Measurements from ENCODE around the gene CELF2.
A peak's percentile ranks its signal among the peaks of the same experiment; 100 is the strongest.

Gene CELF2

DNA sequence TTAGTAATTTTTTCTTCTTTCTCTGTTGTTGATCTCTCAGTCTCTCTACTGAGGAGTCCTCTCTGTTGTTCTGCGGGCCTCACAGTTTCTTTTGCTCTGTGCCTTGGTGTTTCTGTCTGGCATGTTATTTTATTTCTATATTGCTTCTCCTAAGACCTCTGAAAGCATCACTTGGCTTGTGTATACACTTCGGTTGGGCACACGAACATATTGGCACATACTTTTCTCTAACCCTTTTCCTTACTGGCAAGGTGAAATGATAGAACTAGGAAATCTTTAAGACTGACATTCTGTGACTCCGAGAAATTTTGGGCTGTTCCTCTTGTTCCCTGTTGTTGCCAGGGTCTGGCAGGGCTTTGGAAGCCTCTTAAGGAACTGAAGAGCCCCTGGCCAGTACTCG, 148.9 kb downstream of the CELF2 start:
- no peak for DNase-seq (ENCODE audit: low spot score)
- in situ Hi-C loops (cut with MboI; ENCODE audit: low pct_unique_long_range_greater_than_20kb, low sequenced_read_pairs, unreplicated experiment), result no loop called here
- TF ChIP-seq, protein P1, sequence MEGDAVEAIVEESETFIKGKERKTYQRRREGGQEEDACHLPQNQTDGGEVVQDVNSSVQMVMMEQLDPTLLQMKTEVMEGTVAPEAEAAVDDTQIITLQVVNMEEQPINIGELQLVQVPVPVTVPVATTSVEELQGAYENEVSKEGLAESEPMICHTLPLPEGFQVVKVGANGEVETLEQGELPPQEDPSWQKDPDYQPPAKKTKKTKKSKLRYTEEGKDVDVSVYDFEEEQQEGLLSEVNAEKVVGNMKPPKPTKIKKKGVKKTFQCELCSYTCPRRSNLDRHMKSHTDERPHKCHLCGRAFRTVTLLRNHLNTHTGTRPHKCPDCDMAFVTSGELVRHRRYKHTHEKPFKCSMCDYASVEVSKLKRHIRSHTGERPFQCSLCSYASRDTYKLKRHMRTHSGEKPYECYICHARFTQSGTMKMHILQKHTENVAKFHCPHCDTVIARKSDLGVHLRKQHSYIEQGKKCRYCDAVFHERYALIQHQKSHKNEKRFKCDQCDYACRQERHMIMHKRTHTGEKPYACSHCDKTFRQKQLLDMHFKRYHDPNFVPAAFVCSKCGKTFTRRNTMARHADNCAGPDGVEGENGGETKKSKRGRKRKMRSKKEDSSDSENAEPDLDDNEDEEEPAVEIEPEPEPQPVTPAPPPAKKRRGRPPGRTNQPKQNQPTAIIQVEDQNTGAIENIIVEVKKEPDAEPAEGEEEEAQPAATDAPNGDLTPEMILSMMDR (IDR thresholded peaks at IDR 0.05; ENCODE audit: extremely low read depth, insufficient read depth, missing control alignments), result no peak

DNA sequence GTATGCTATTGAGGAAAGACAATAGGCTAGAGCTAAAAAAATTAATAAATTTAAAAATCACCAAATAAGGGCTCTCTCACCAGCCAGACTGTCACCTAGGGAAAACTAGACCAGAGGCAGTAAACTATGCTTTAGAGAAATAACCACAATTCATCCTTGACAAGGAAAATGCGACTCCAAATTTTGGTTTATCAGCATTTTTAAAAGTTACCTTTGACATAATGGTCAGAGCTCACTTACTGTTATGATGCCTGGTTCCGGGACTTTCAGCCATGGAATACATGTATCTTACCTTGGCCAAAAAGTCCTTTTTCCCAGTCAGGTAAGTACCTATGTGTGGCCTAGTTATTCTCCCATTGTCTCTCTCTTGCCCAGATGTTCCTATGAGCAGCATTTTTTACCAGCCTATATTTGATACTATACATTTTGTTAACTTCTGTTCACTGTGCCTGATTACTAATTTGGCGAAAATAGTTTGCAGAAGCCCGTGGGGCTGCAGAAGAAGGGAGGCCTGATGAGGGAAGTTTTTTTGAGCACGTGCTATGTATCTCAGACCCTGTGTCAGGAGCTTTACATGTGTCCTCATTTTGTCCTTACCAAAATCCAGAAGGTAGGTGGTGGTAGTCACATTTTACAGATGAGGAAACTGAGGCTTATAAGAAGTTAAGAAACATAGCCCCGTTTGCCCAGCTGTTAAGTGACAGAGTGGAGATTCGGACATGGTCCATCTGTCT, 149.7 kb downstream of the CELF2 start:
- in situ Hi-C loops (cut with MboI; ENCODE audit: low pct_unique_long_range_greater_than_20kb, low sequenced_read_pairs, unreplicated experiment), result no loop called here
- TF ChIP-seq, protein P1 (IDR thresholded peaks at IDR 0.05; ENCODE audit: extremely low read depth, insufficient read depth, missing control alignments), result no peak
- no peak for DNase-seq (ENCODE audit: low spot score)

DNA sequence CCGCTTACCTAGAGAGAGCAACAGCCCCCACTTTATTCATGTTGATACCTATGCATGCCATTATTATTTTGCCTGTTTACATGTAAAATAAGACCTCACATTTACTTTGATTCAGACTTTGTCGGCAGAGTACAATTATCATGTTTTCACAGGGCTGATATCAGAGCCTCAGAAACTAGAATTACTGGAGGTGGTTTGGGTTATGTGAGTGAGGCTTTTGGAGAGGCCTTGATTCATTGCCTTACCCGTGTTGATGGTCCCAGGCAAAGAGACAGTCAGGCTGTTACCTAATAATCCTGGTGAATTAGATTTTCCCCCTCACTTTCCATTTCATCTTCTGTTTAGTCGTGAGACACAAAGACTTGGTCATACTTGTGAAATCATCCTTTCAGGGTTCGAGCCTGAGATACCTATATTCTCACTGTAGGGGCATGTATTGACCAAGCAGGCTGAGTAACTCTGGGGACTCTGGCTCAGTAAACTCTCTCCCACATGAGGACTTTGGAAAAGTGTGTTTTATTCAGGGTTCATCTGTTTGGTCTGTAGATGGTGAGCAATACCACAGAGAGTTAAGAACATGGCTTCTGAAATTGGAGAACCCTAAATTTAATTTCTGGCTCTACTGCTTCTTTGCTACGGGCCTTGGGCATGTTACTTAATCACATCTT, 150.9 kb downstream of the CELF2 start:
- DNase-seq (ENCODE audit: low spot score), result no peak
- in situ Hi-C loops (cut with MboI; ENCODE audit: low pct_unique_long_range_greater_than_20kb, low sequenced_read_pairs, unreplicated experiment), result no loop called here
- TF ChIP-seq, protein P1 (IDR thresholded peaks at IDR 0.05; ENCODE audit: extremely low read depth, insufficient read depth, missing control alignments), result no peak

DNA sequence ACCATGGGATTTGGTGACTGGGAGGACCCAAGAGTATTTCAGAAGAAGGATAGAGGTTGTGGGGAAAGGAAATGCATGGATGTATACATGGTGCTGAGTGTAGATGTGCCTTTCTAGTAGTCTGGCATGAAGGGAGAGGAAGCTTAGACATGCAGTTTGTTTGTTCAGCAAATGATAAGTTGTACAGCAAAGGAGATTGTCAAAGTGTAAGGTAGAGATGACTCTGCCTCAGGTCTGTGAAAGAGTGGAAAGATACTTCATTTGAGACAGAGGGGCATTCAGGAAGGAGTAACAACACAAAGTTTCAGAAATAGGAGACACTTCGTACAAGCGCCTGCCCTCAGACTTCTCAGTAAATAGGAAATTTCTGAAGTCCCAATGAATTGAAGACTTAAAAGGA, 152.3 kb downstream of the CELF2 start:
- in situ Hi-C loops (cut with MboI; ENCODE audit: low pct_unique_long_range_greater_than_20kb, low sequenced_read_pairs, unreplicated experiment), result no loop called here
- DNase-seq (ENCODE audit: low spot score), result no peak
- TF ChIP-seq, protein P1 (IDR thresholded peaks at IDR 0.05; ENCODE audit: extremely low read depth, insufficient read depth, missing control alignments), result no peak

DNA sequence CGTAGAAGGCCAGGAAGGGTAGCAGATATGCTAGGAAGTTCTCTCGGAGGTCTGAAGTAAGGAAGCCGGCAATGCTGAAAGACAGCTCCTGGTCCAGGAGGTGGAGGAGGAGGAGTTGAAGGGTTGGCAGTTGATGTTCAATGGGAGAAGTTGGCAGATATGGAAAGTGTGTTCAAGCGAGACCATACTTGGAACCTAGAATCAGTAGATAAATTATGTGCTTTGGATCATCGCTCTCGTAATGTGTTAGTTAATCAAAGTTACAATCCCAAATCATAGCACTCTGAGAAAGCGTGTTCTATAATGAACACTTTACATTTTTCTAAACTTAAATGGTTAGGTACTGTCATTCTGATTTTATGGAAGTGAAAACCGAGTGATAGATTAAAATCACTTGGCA, 152.9 kb downstream of the CELF2 start:
- TF ChIP-seq, protein P1 (IDR thresholded peaks at IDR 0.05; ENCODE audit: extremely low read depth, insufficient read depth, missing control alignments), result no peak
- in situ Hi-C loops (cut with MboI; ENCODE audit: low pct_unique_long_range_greater_than_20kb, low sequenced_read_pairs, unreplicated experiment), result no loop called here
- DNase-seq (ENCODE audit: low spot score), result no peak

DNA sequence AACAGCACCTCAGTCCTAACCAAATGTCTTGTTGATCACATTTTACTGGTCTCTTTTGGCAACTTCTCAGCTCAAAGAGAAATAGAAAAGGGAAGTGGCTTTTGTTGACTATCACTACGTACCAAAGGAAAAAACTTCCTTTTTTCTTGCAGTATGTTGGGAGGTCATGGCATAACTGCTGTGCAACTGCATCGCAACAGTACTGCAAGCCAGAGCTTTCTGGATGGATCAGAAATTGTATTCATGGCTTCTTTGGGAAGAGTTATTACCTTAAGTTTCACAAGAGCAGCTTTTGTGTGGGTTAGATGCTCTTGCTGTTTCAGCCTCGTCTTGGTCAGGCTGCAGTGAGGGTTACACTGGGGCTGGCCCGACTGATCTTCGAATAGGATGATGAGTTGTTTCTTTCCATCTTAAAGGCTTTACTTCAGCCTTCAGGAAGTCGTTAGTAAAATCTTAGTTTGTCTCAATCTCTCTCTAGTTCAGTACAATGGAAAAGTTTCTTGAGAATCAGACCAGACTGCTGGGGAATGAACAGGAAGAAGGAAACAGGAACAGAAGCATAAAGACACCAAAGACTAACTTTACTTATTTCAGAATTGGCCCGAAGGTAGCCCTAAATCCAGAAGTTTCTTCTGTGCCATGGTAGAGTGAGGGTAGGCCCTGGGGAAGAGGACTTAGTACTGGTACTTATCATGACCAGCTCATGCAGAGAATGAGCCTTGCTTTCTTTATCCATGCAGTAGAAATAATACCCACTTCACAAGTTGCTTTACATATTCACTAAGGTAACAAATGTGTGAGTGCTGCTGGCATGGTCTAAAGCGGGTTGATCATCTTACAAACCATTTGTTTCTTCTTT, 153.6 kb downstream of the CELF2 start:
- TF ChIP-seq, protein P1 (IDR thresholded peaks at IDR 0.05; ENCODE audit: extremely low read depth, insufficient read depth, missing control alignments), result no peak
- DNase-seq (ENCODE audit: low spot score), result peak; percentile 43
- in situ Hi-C loops (cut with MboI; ENCODE audit: low pct_unique_long_range_greater_than_20kb, low sequenced_read_pairs, unreplicated experiment), result no loop called here

All from GM13977 (cell line).